Caco-2 (cell line): ENCODE results near the gene LACTB. TPM values are rescaled to one million over a fixed set of nuclear protein-coding genes. Genes with fewer than 3 reads are reported as not detected.
A peak's percentile ranks its signal among the peaks of the same experiment; 100 is the strongest.

ENCODE experiments used
- BruUV-seq: library from RNA; stranded (reverse); fragments of 400-500 nt; replicated peaks from 2 replicates; lab custom pipeline; 2021; lab: Mats Ljungman, UMichigan
- CTCF ChIA-PET: fragments of 300-600 bp; sonication (Branson Sonifier 250); formaldehyde crosslinking; loops from one replicate; lab custom pipeline; 2022; ENCODE audit warnings: antibody characterized with exemption; lab: Charles Lee
- POLR2A ChIA-PET: fragments of 300-600 bp; sonication (Branson Sonifier 250); formaldehyde crosslinking; loops from one replicate; lab custom pipeline; 2022; ENCODE audit warnings: antibody characterized with exemption; lab: Charles Lee
- DNase-seq, 2 experiments: peaks; one replicate each; pipeline versions ENCODE4 v3.0.0 to v3.0.0-alpha.2; 2020 to 2022
- H3K27me3 ChIP-seq: replicated peaks from 2 replicates; pipeline ENCODE4 v1.6.0; 2011; ENCODE audit warnings: low read length; ENCODE audit not compliant: control insufficient read depth, insufficient read depth
- H3K36me3 ChIP-seq: 2 replicates; pipeline ENCODE4 v1.5.1; 2011; ENCODE audit warnings: low read length; ENCODE audit not compliant: control insufficient read depth, insufficient read depth
- H3K4me1 ChIP-seq: fragments of 250-450 bp; sonication (Bioruptor Pico); 2 replicates; pipeline ENCODE4 v1.5.1; 2020; ENCODE audit warnings: mild to moderate bottlenecking
- H3K4me3 ChIP-seq: 2 replicates; pipeline ENCODE4 v1.5.1; 2011; ENCODE audit warnings: low read depth, mild to moderate bottlenecking, control low read depth, low read length
- H3K9me3 ChIP-seq: fragments of 250-450 bp; sonication (Bioruptor Pico); 2 replicates; pipeline ENCODE4 v1.5.1; 2020; ENCODE audit warnings: mild to moderate bottlenecking, moderate library complexity
- H3K27ac Mint-ChIP-seq: one replicate; pipeline ENCODE4 v1.8.0; 2022; ENCODE audit warnings: mixed read lengths; ENCODE audit not compliant: unreplicated experiment
- H3K27me3 Mint-ChIP-seq: one replicate; pipeline ENCODE4 v1.8.0; 2022; ENCODE audit warnings: mixed read lengths; ENCODE audit not compliant: insufficient read depth, unreplicated experiment
- H3K36me3 Mint-ChIP-seq: one replicate; pipeline ENCODE4 v1.8.0; 2022; ENCODE audit warnings: mild to moderate bottlenecking, mixed read lengths; ENCODE audit not compliant: insufficient read depth, unreplicated experiment
- H3K4me1 Mint-ChIP-seq: one replicate; pipeline ENCODE4 v1.8.0; 2022; ENCODE audit warnings: low read depth, mixed read lengths; ENCODE audit not compliant: unreplicated experiment
- H3K4me3 Mint-ChIP-seq: one replicate; pipeline ENCODE4 v1.8.0; 2022; ENCODE audit warnings: mild to moderate bottlenecking, moderate library complexity, mixed read lengths; ENCODE audit not compliant: unreplicated experiment
- H3K9me3 Mint-ChIP-seq: one replicate; pipeline ENCODE4 v1.8.0; 2022; ENCODE audit warnings: mixed read lengths; ENCODE audit not compliant: unreplicated experiment
- CTCF ChIP-seq, 2 experiments: fragments of 200-600 bp in 1 of 2; IDR thresholded peaks; 1 replicate in 1 of 2; 2 replicates in 1 of 2; pipeline versions ENCODE4 v1.5.1 to v1.8.0; 2011 to 2022; ENCODE audit warnings: antibody characterized with exemption in 1 of 2, control low read depth in 1 of 2, inconsistent platforms in 1 of 2, low read depth in 1 of 2, low read length in 1 of 2, mild to moderate bottlenecking in 1 of 2, moderate library complexity in 1 of 2; ENCODE audit not compliant: insufficient read depth in 1 of 2, severe bottlenecking in 1 of 2, unreplicated experiment in 1 of 2
- intact Hi-C: fragments of 100-400 bp; cut with micrococcal nuclease; formaldehyde crosslinking; loops from one replicate; pipeline ENCODE4 v1.10.0; 2022; ENCODE audit not compliant: unreplicated experiment
- total RNA-seq: library from RNA; stranded (reverse); gene quantifications from 2 replicates; pipeline ENCODE4 v1.2.3, GENCODE V29; 2022

LACTB gene
- total RNA-seq, 1 experiment from 2014 or later, result 8.4 TPM

- BruUV-seq, result no TSS peak
- H3K9me3 ChIP-seq, result no peaks in the 10 kb centered on the region
- no peaks in the 10 kb centered on the region for H3K9me3 Mint-ChIP-seq
- H3K27me3 ChIP-seq, result no peaks in the 10 kb centered on the region
- H3K4me3 Mint-ChIP-seq, result no peak overlapping the region
- no peak for DNase-seq
- H3K27ac Mint-ChIP-seq, result no peak overlapping the region
- H3K36me3 Mint-ChIP-seq, result no peaks in the 10 kb centered on the region
- no peaks in the 10 kb centered on the region for H3K36me3 ChIP-seq
- TF ChIP-seq CTCF (IDR thresholded peaks at IDR 0.05; ENCODE audit: insufficient read depth in 1 of 2, low read depth in 1 of 2, low read length in 1 of 2, severe bottlenecking in 1 of 2, unreplicated experiment in 1 of 2), result peak in 1 of 2 experiments; percentile 11
- intact Hi-C loops, result no loop called here
- H3K4me1 Mint-ChIP-seq, result no peaks in the 10 kb centered on the region
- ChIA-PET POLR2A (no interaction called here), CTCF (interaction anchor here (0.7 to 1.0 kb wide), 3 partner anchors 9 to 256 kb away, joined by 3 to 4 read pairs (median 3); no protein-coding TSS in a partner anchor)
- H3K4me1 ChIP-seq, result no peaks in the 10 kb centered on the region
- no peak overlapping the region for H3K4me3 ChIP-seq
- no peaks in the 10 kb centered on the region for H3K27me3 Mint-ChIP-seq
Observed at GRCh38 chr15:63146684-63147083, 25.0 kb downstream of the LACTB start.

GRCh38 chr15:63151665-63152064 lies 30.0 kb downstream of the LACTB start:
- TF ChIP-seq CTCF (IDR thresholded peaks at IDR 0.05; ENCODE audit: insufficient read depth in 1 of 2, low read depth in 1 of 2, low read length in 1 of 2, severe bottlenecking in 1 of 2, unreplicated experiment in 1 of 2), result no peak
- CTCF ChIA-PET, result no interaction called here
- H3K36me3 Mint-ChIP-seq, result peaks cover 1% of the 10 kb centered on the region
- DNase-seq, result no peak
- no peaks in the 10 kb centered on the region for H3K9me3 Mint-ChIP-seq
- H3K4me1 Mint-ChIP-seq, result no peaks in the 10 kb centered on the region
- 0 out of 2 replicates have a peak, but pooled peaks cover 8% of the 10 kb centered on the region for H3K4me1 ChIP-seq
- BruUV-seq, result no TSS peak
- H3K9me3 ChIP-seq, result no peaks in the 10 kb centered on the region
- peaks cover 1% of the 10 kb centered on the region; the same call in 1 of the 2 replicates for H3K36me3 ChIP-seq
- POLR2A ChIA-PET, result no interaction called here
- H3K27me3 ChIP-seq, result no peaks in the 10 kb centered on the region
- no peak overlapping the region for H3K4me3 ChIP-seq
- H3K27ac Mint-ChIP-seq, result no peak overlapping the region
- H3K4me3 Mint-ChIP-seq, result no peak overlapping the region
- intact Hi-C loops, result no loop called here
- H3K27me3 Mint-ChIP-seq, result no peaks in the 10 kb centered on the region

GRCh38 chr15:63155486-63155885 lies 33.8 kb downstream of the LACTB start:
- DNase-seq, result no peak
- no peak overlapping the region for H3K27ac Mint-ChIP-seq
- Histone ChIP-seq H3K4me3 (no peak overlapping the region; the same call in 1 of the 2 replicates), H3K4me1 (0 out of 2 replicates have a peak, but pooled peaks cover 8% of the 10 kb centered on the region), H3K9me3 (no peaks in the 10 kb centered on the region), H3K36me3 (peaks cover 1% of the 10 kb centered on the region; the same call in 1 of the 2 replicates), H3K27me3 (no peaks in the 10 kb centered on the region)
- BruUV-seq, result no TSS peak
- no peak overlapping the region for H3K4me3 Mint-ChIP-seq
- POLR2A ChIA-PET, result no interaction called here
- CTCF ChIA-PET, result interaction anchor here (1.2 kb wide), 1 partner anchor 9 kb away, joined by 3 read pairs; no protein-coding TSS in a partner anchor
- peaks cover 10% of the 10 kb centered on the region for H3K36me3 Mint-ChIP-seq
- intact Hi-C loops, result loop anchor here (5.0 kb wide), 1 partner anchor 33 kb away; the partner anchor contains the start of gene LACTB
- H3K27me3 Mint-ChIP-seq, result no peaks in the 10 kb centered on the region
- H3K4me1 Mint-ChIP-seq, result no peaks in the 10 kb centered on the region
- no peaks in the 10 kb centered on the region for H3K9me3 Mint-ChIP-seq
- TF ChIP-seq CTCF (IDR thresholded peaks at IDR 0.05; ENCODE audit: insufficient read depth in 1 of 2, low read depth in 1 of 2, low read length in 1 of 2, severe bottlenecking in 1 of 2, unreplicated experiment in 1 of 2), result no peak
